H1 (cell line): ENCODE data around the gene CTNND2. TPM values are rescaled to one million over a fixed set of nuclear protein-coding genes. Genes with fewer than 3 reads are reported as not detected.

Experiments used
- CTCF ChIA-PET: fragments of 300-600 bp; sonication (Branson Sonifier 250); formaldehyde crosslinking; loops from one replicate; lab custom pipeline; 2021; ENCODE audit not compliant: partially characterized antibody; lab: Charles Lee
- POLR2A ChIA-PET: fragments of 300-600 bp; sonication (Branson Sonifier 250); formaldehyde crosslinking; loops from one replicate; lab custom pipeline; 2021; ENCODE audit warnings: inconsistent platforms; ENCODE audit not compliant: partially characterized antibody; lab: Charles Lee
- DNase-seq, 2 experiments: peaks; one replicate each; pipeline versions ENCODE4 v3.0.0 to v3.0.0-alpha.2; 2010 to 2022; ENCODE audit warnings: low spot score in 2 of 2, low read depth in 1 of 2, mixed read lengths in 1 of 2
- FAIRE-seq: peaks from 2 replicates; lab custom pipeline; 2011; peaks lifted over from hg19 to GRCh38; lab: Jason Lieb, UNC
- H2AFZ ChIP-seq: 2 replicates; pipeline ENCODE4 v1.8.1; 2012; ENCODE audit warnings: low read length, inconsistent platforms
- H2AK5ac ChIP-seq: 2 replicates; pipeline ENCODE4 v1.6.1; 2013; ENCODE audit warnings: low read depth, low read length
- H2BK120ac ChIP-seq: replicated peaks from 2 replicates; pipeline ENCODE3; 2013; ENCODE audit warnings: low read depth, low read length, inconsistent platforms
- H2BK12ac ChIP-seq: 2 replicates; pipeline ENCODE4 v1.6.1; 2013; ENCODE audit warnings: low read depth, low read length
- H2BK15ac ChIP-seq: 2 replicates; pipeline ENCODE4 v1.6.1; 2013; ENCODE audit warnings: low read length
- H2BK20ac ChIP-seq: 2 replicates; pipeline ENCODE4 v1.6.1; 2013; ENCODE audit warnings: low read length
- H2BK5ac ChIP-seq: 2 replicates; pipeline ENCODE4 v1.6.1; 2013; ENCODE audit warnings: low read depth, low read length
- H3K14ac ChIP-seq: 2 replicates; pipeline ENCODE4 v1.6.1; 2013; ENCODE audit warnings: inconsistent platforms; ENCODE audit not compliant: insufficient read length
- H3K18ac ChIP-seq: 2 replicates; pipeline ENCODE4 v1.6.1; 2013; ENCODE audit warnings: low read length; ENCODE audit errors: extremely low read depth
- H3K23ac ChIP-seq: 2 replicates; pipeline ENCODE4 v1.6.1; 2013; ENCODE audit warnings: inconsistent platforms; ENCODE audit not compliant: insufficient read length
- H3K23me2 ChIP-seq: 2 replicates; pipeline ENCODE4 v1.6.1; 2013; ENCODE audit warnings: low read depth, low read length
- H3K27ac ChIP-seq: 2 replicates; pipeline ENCODE4 v1.6.1; 2011; ENCODE audit warnings: low read depth, low read length, inconsistent platforms
- H3K27me3 ChIP-seq, 4 experiments: replicated peaks in 1 of 4; 1 replicate in 1 of 4; 2 replicates in 3 of 4; pipeline versions ENCODE4 v1.6.1 to v1.8.1; 2011 to 2013; ENCODE audit warnings: low read length in 3 of 4, mild to moderate bottlenecking in 3 of 4, inconsistent platforms in 2 of 4, mixed read lengths in 2 of 4, moderate library complexity in 1 of 4; ENCODE audit not compliant: control insufficient read depth in 3 of 4, insufficient read depth in 3 of 4; ENCODE audit errors: extremely low read depth in 1 of 4
- H3K36me3 ChIP-seq, 4 experiments: 2 replicates each; pipeline versions ENCODE4 v1.6.1 to v1.8.1; 2011 to 2013; ENCODE audit warnings: mild to moderate bottlenecking in 4 of 4, low read length in 3 of 4, moderate library complexity in 2 of 4, control low read depth in 1 of 4, inconsistent platforms in 1 of 4; ENCODE audit not compliant: insufficient read depth in 4 of 4, control insufficient read depth in 2 of 4
- H3K4ac ChIP-seq: replicated peaks from 2 replicates; pipeline ENCODE3; 2013; ENCODE audit warnings: low read length, low read depth, mixed read lengths, inconsistent platforms; ENCODE audit not compliant: insufficient read length
- H3K4me1 ChIP-seq, 4 experiments: replicated peaks in 1 of 4; 1 replicate in 1 of 4; 2 replicates in 3 of 4; pipeline versions ENCODE4 v1.6.1 to v1.8.1; 2011 to 2013; ENCODE audit warnings: low read length in 3 of 4, inconsistent platforms in 2 of 4, mixed read lengths in 1 of 4; ENCODE audit not compliant: insufficient read depth in 4 of 4, control insufficient read depth in 3 of 4
- H3K4me2 ChIP-seq, 2 experiments: 2 replicates each; pipeline versions ENCODE4 v1.6.1 to v1.8.1; 2011 to 2013; ENCODE audit warnings: low read depth in 2 of 2, low read length in 2 of 2, control low read depth in 1 of 2, inconsistent platforms in 1 of 2, mild to moderate bottlenecking in 1 of 2; ENCODE audit not compliant: insufficient read depth in 1 of 2
- H3K4me3 ChIP-seq, 4 experiments: fragments of 200-600, 300-600 bp in 1 of 4; sonication (generic), shearing (Covaris generic), sonication (Bioruptor Twin) in 1 of 4; 2 replicates each; pipeline versions ENCODE4 v1.5.1 to v1.8.1; 2011 to 2016; ENCODE audit warnings: low read length in 4 of 4, low read depth in 3 of 4, control low read depth in 2 of 4, inconsistent platforms in 2 of 4, mild to moderate bottlenecking in 2 of 4, mixed read lengths in 1 of 4, moderate library complexity in 1 of 4; ENCODE audit not compliant: insufficient read depth in 2 of 4; ENCODE audit errors: extremely low read depth in 1 of 4
- H3K56ac ChIP-seq: replicated peaks from 2 replicates; pipeline ENCODE3; 2013; ENCODE audit warnings: low read depth, mild to moderate bottlenecking, mixed read lengths, low read length, inconsistent platforms; ENCODE audit not compliant: insufficient read length
- H3K79me1 ChIP-seq: 2 replicates; pipeline ENCODE4 v1.6.1; 2013; ENCODE audit warnings: low read depth, low read length, control low read depth
- H3K79me2 ChIP-seq, 2 experiments: 2 replicates each; pipeline versions ENCODE4 v1.6.1 to v1.8.1; 2012 to 2013; ENCODE audit warnings: low read length in 2 of 2, mild to moderate bottlenecking in 2 of 2, inconsistent platforms in 1 of 2; ENCODE audit not compliant: insufficient read depth in 2 of 2, control insufficient read depth in 1 of 2
- H3K9ac ChIP-seq, 4 experiments: replicated peaks in 1 of 4; 1 replicate in 1 of 4; 2 replicates in 3 of 4; pipeline versions ENCODE4 v1.6.1 to v1.8.1; 2011 to 2013; ENCODE audit warnings: low read depth in 3 of 4, low read length in 3 of 4, control low read depth in 2 of 4, mild to moderate bottlenecking in 2 of 4, moderate library complexity in 2 of 4, inconsistent platforms in 1 of 4; ENCODE audit errors: extremely low read depth in 1 of 4
- H3K9me3 ChIP-seq, 2 experiments: 2 replicates each; pipeline versions ENCODE4 v1.6.1 to v1.8.1; 2012 to 2013; ENCODE audit warnings: mild to moderate bottlenecking in 2 of 2, moderate library complexity in 2 of 2, control low read depth in 1 of 2, inconsistent platforms in 1 of 2, low read depth in 1 of 2, low read length in 1 of 2, mixed read lengths in 1 of 2; ENCODE audit not compliant: insufficient read depth in 2 of 2
- H4K20me1 ChIP-seq, 2 experiments: replicated peaks in 1 of 2; 2 replicates each; pipeline versions ENCODE3 to v1.8.1; 2011 to 2013; ENCODE audit warnings: inconsistent platforms in 2 of 2, low read length in 2 of 2, mild to moderate bottlenecking in 1 of 2; ENCODE audit not compliant: insufficient read depth in 2 of 2, control insufficient read depth in 1 of 2
- H4K5ac ChIP-seq: 2 replicates; pipeline ENCODE4 v1.6.1; 2013; ENCODE audit warnings: low read length, low read depth, mixed read lengths, inconsistent platforms; ENCODE audit not compliant: insufficient read length
- H4K8ac ChIP-seq: 2 replicates; pipeline ENCODE4 v1.8.0; 2013; ENCODE audit warnings: mild to moderate bottlenecking, moderate library complexity, low read length, inconsistent platforms; ENCODE audit not compliant: insufficient read depth; ENCODE audit errors: extremely low read depth
- H4K91ac ChIP-seq: replicated peaks from 2 replicates; pipeline ENCODE3; 2013; ENCODE audit warnings: low read length, mixed read lengths, inconsistent platforms; ENCODE audit not compliant: insufficient read length
- CBX5 ChIP-seq: fragments of 300-800, 300-1000 bp; sonication (generic); IDR thresholded peaks from 2 replicates; pipeline ENCODE4 v1.7.1; 2016; ENCODE audit warnings: antibody characterized with exemption, low read length, low read depth
- CHD1 ChIP-seq: IDR thresholded peaks from 2 replicates; pipeline ENCODE4 v1.6.1; 2012; ENCODE audit warnings: low read depth, low read length, improper control_type of control experiment
- CREB1 ChIP-seq: IDR thresholded peaks from 2 replicates; pipeline ENCODE4 v1.6.1; 2012; ENCODE audit warnings: inconsistent platforms
- CTBP2 ChIP-seq: IDR thresholded peaks from 2 replicates; pipeline ENCODE4 v1.7.0; 2011; ENCODE audit warnings: borderline replicate concordance, mild to moderate bottlenecking, moderate library complexity, mixed read lengths, low read length; ENCODE audit not compliant: insufficient read depth, insufficient read length
- E2F6 ChIP-seq: IDR thresholded peaks from 2 replicates; pipeline ENCODE4 v1.6.1; 2012; ENCODE audit warnings: inconsistent platforms
- EZH2 ChIP-seq: fragments of 200-600 bp; sonication (generic); IDR thresholded peaks from 2 replicates; pipeline ENCODE4 v1.7.1; 2012; ENCODE audit warnings: low read depth, mild to moderate bottlenecking, moderate library complexity, low read length, inconsistent platforms; ENCODE audit not compliant: severe bottlenecking
- FOSL1 ChIP-seq: IDR thresholded peaks from 2 replicates; pipeline ENCODE4 v1.6.1; 2011; ENCODE audit warnings: mild to moderate bottlenecking, low read depth, low read length, moderate library complexity; ENCODE audit not compliant: insufficient read depth
- KDM1A ChIP-seq: fragments of 200-600, 300-600 bp; sonication (generic); IDR thresholded peaks from 2 replicates; pipeline ENCODE4 v1.7.1; 2016; ENCODE audit warnings: mild to moderate bottlenecking, low read length, borderline replicate concordance
- KDM5A ChIP-seq: fragments of 200-600 bp; IDR thresholded peaks from 2 replicates; pipeline ENCODE4 v1.7.1; 2012; ENCODE audit warnings: mild to moderate bottlenecking, low read length, inconsistent platforms, mixed read lengths
- POLR2A ChIP-seq, 2 experiments: IDR thresholded peaks; 1 replicate in 1 of 2; 2 replicates in 1 of 2; pipeline ENCODE4 v1.6.1; 2011; ENCODE audit warnings: low read depth in 2 of 2, low read length in 2 of 2, mild to moderate bottlenecking in 2 of 2; ENCODE audit errors: control extremely low read depth in 1 of 2
- RAD21 ChIP-seq, 2 experiments: IDR thresholded peaks in 1 of 2; conservative IDR thresholded peaks in 1 of 2; 2 replicates each; pipeline ENCODE4 v1.6.1; 2011; ENCODE audit warnings: low read depth in 2 of 2, low read length in 2 of 2, improper control_type of control experiment in 1 of 2, inconsistent platforms in 1 of 2, mild to moderate bottlenecking in 1 of 2, moderate library complexity in 1 of 2
- SIX5 ChIP-seq: IDR thresholded peaks from 2 replicates; pipeline ENCODE4 v1.6.1; 2011; ENCODE audit warnings: mild to moderate bottlenecking, low read depth, low read length
- SUZ12 ChIP-seq: fragments of 200-600 bp; sonication (generic); IDR thresholded peaks from 2 replicates; pipeline ENCODE4 v1.6.1; 2012; ENCODE audit warnings: mild to moderate bottlenecking, inconsistent platforms, low read length, moderate library complexity, mixed read lengths
- TCF12 ChIP-seq: IDR thresholded peaks from 2 replicates; pipeline ENCODE4 v1.6.1; 2011; ENCODE audit warnings: low read depth, mild to moderate bottlenecking, low read length
- YY1 ChIP-seq: IDR thresholded peaks from 2 replicates; pipeline ENCODE4 v1.6.1; 2011; ENCODE audit warnings: low read depth, mild to moderate bottlenecking, low read length
- WGBS, 2 experiments: shearing (Covaris generic) in 1 of 2; methylation state at CpG; one replicate each; pipeline versions ENCODE4 v1.1.6 to v1.1.7; 2013 to 2015; ENCODE audit warnings: low lambda C conversion rate in 2 of 2, mixed read lengths in 2 of 2, inconsistent platforms in 1 of 2, low coverage in 1 of 2, missing lambda C conversion rate in 1 of 2; ENCODE audit not compliant: insufficient replicate concordance in 2 of 2, insufficient coverage in 1 of 2, insufficient read length in 1 of 2; ENCODE audit errors: extremely low coverage in 1 of 2, missing lambda C conversion rate in 1 of 2; 5-methylcytosine and 5-hydroxymethylcytosine counted together
- polyA plus RNA-seq, 7 experiments: library from polyadenylated mRNA; depleted of rRNA in 3 of 7; stranded (reverse) in 5 of 7; unstranded in 2 of 7; fragments of >200 nt in 5 of 7; fragments of 200-250 nt in 2 of 7; gene quantifications; 1 replicate in 5 of 7; 2 replicates in 1 of 7; 4 replicates in 1 of 7; pipeline versions ENCODE4 v1.2.1 to v1.2.3, GENCODE V29; 2011 to 2013; ENCODE audit warnings: missing spikeins in 2 of 7, mixed read lengths in 2 of 7
- total RNA-seq: library from RNA; stranded (reverse); fragmentation: NEBNext Ultra II Directional; extraction: Animal tissue kit (Norgen Biotek cat#: 25700); gene quantifications from 2 replicates; pipeline ENCODE4 v1.2.1, GENCODE V29; 2021

The CTNND2 gene
- total and polyA plus RNA-seq, 2 of the 8 experiments (the other 6 are each of a cell fraction or from before 2014, with no cell fraction given): 7.4 to 14.2 TPM

GRCh38 chr5:11266331-11266730, 637.9 kb downstream of the CTNND2 start:
- no peak overlapping the region for H3K4me3 ChIP-seq
- H3K27me3 ChIP-seq: no peaks in the 10 kb centered on the region
- no peak overlapping the region for H3K27ac ChIP-seq
- 90% methylated on average over 2 of the region's 2 CpGs; no CpG with 5 or more reads in 1 of the 2 experiments for WGBS, 2 experiments
- no peak overlapping the region for H3K14ac ChIP-seq
- no peak overlapping the region for H4K91ac ChIP-seq
- H3K56ac ChIP-seq: no peak overlapping the region
- H2BK5ac ChIP-seq: no peak overlapping the region
- H2AK5ac ChIP-seq: no peak overlapping the region
- FAIRE-seq: no peak
- H3K9me3 ChIP-seq: no peaks in the 10 kb centered on the region
- H4K20me1 ChIP-seq: no peaks in the 10 kb centered on the region
- ChIA-PET POLR2A (no interaction called here), CTCF (interaction anchor here (0.7 to 3.8 kb wide), 25 partner anchors 9 to 772 kb away, joined by 3 to 14 read pairs (median 4); no protein-coding TSS in a partner anchor)
- H3K79me1 ChIP-seq: no peaks in the 10 kb centered on the region
- H2BK20ac ChIP-seq: no peak overlapping the region
- H3K36me3 ChIP-seq: no peaks in the 10 kb centered on the region
- no peak overlapping the region for H3K4ac ChIP-seq
- no peaks in the 10 kb centered on the region for H3K79me2 ChIP-seq
- no peak overlapping the region for H3K23ac ChIP-seq
- H4K5ac ChIP-seq: no peak overlapping the region
- H2BK120ac ChIP-seq: no peak overlapping the region
- H4K8ac ChIP-seq: no peak overlapping the region
- H3K4me2 ChIP-seq: no peak overlapping the region
- H2AFZ ChIP-seq: no peak overlapping the region
- H2BK15ac ChIP-seq: no peak overlapping the region
- H3K23me2 ChIP-seq: no peaks in the 10 kb centered on the region
- H2BK12ac ChIP-seq: no peak overlapping the region
- no peak for DNase-seq
- no peak overlapping the region for H3K18ac ChIP-seq
- H3K4me1 ChIP-seq: no peaks in the 10 kb centered on the region
- no peak overlapping the region for H3K9ac ChIP-seq
- TF ChIP-seq CHD1: no peak
- TF ChIP-seq YY1: no peak
- TF ChIP-seq CBX5: no peak
- TF ChIP-seq CREB1: no peak
- TF ChIP-seq E2F6: no peak
- no peak for TF ChIP-seq TCF12
- no peak for TF ChIP-seq KDM1A
- TF ChIP-seq EZH2: no peak
- TF ChIP-seq SIX5: no peak
- TF ChIP-seq KDM5A: no peak
- TF ChIP-seq SUZ12: no peak
- TF ChIP-seq FOSL1: no peak
- TF ChIP-seq RAD21 (IDR thresholded peaks at IDR 0.05 in 1 of 2, conservative IDR thresholded peaks at IDR 0.05 in 1 of 2; ENCODE audit: low read depth in 2 of 2, low read length in 2 of 2): no peak
- no peak for TF ChIP-seq POLR2A (IDR thresholded peaks at IDR 0.05; ENCODE audit: control extremely low read depth in 1 of 2, low read depth in 2 of 2, low read length in 2 of 2)
- no peak for TF ChIP-seq CTBP2
